HepG2 (cell line): ENCODE measurements around the gene CRY1. TPM values are rescaled to one million over a fixed set of nuclear protein-coding genes. Genes with fewer than 3 reads are reported as not detected.

Experiments used
- ATAC-seq: fragments of 200-7000 bp; cut with Tn5 transposase; 3 replicates; pipeline ENCODE4 v1.9.1; 2020; ENCODE audit warnings: mild to moderate bottlenecking, moderate library complexity
- BruUV-seq: library from RNA; stranded (reverse); fragments of 400-500 nt; replicated peaks from 2 replicates; lab custom pipeline; 2021; lab: Mats Ljungman, UMichigan
- CTCF ChIA-PET: fragments of 300-600 bp; formaldehyde crosslinking; extraction: SDS; loops from one replicate; lab custom pipeline; 2021; ENCODE audit warnings: low total read pairs, inconsistent platforms, low intra/inter-chr PET ratio; lab: Yijun Ruan, JAX
- POLR2A ChIA-PET: fragments of 350-600 bp; sonication (Branson Sonifier 250); formaldehyde crosslinking; loops from one replicate; lab custom pipeline; 2020; ENCODE audit warnings: antibody characterized with exemption, inconsistent platforms; lab: Yijun Ruan, JAX
- DNase-seq: peaks from one replicate; pipeline ENCODE4 v3.0.0-alpha.2; 2015; ENCODE audit warnings: low spot score
- FAIRE-seq: peaks from 3 replicates; lab custom pipeline; 2011; peaks lifted over from hg19 to GRCh38; lab: Jason Lieb, UNC
- H2AFZ ChIP-seq: one replicate; pipeline ENCODE4 v1.6.1; 2011; ENCODE audit warnings: low read length, inconsistent platforms
- H3K27ac ChIP-seq: fragments of 300-600 bp; 3 replicates; pipeline ENCODE4 v1.8.0; 2011; ENCODE audit warnings: mixed run types, mild to moderate bottlenecking, mixed read lengths, low read length, inconsistent platforms; ENCODE audit not compliant: insufficient read depth; ENCODE audit errors: extremely low read length
- H3K27me3 ChIP-seq, 2 experiments: fragments of 200-600 bp in 1 of 2; 2 replicates in 1 of 2; 3 replicates in 1 of 2; pipeline versions ENCODE4 v1.6.0 to v1.8.0; 2011; ENCODE audit warnings: low read length in 2 of 2, mild to moderate bottlenecking in 2 of 2, moderate library complexity in 2 of 2, inconsistent platforms in 1 of 2; ENCODE audit not compliant: insufficient read depth in 2 of 2, control insufficient read depth in 1 of 2
- H3K36me3 ChIP-seq, 2 experiments: fragments of 200-600 bp in 1 of 2; replicated peaks in 1 of 2; 2 replicates in 1 of 2; 3 replicates in 1 of 2; pipeline versions ENCODE4 v1.5.1 to v1.8.0; 2011; ENCODE audit warnings: low read length in 2 of 2, inconsistent platforms in 1 of 2; ENCODE audit not compliant: insufficient read depth in 2 of 2, control insufficient read depth in 1 of 2
- H3K4me1 ChIP-seq: 2 replicates; pipeline ENCODE4 v1.5.1; 2012; ENCODE audit warnings: low read length, inconsistent platforms; ENCODE audit not compliant: insufficient read depth
- H3K4me2 ChIP-seq: 2 replicates; pipeline ENCODE4 v1.6.0; 2011; ENCODE audit warnings: low read depth, low read length, inconsistent platforms
- H3K4me3 ChIP-seq, 3 experiments: fragments of 200-600 bp in 1 of 3; sonication (generic), shearing (Covaris generic) in 1 of 3; replicated peaks in 1 of 3; 2 replicates each; pipeline ENCODE4 v1.5.1; 2011 to 2016; ENCODE audit warnings: low read length in 3 of 3, inconsistent platforms in 2 of 3, low read depth in 2 of 3, mild to moderate bottlenecking in 2 of 3, control low read depth in 1 of 3, mixed read lengths in 1 of 3; ENCODE audit not compliant: insufficient read depth in 1 of 3
- H3K79me2 ChIP-seq: one replicate; pipeline ENCODE4 v1.6.1; 2011; ENCODE audit warnings: low read length, inconsistent platforms; ENCODE audit not compliant: insufficient read depth
- H3K9ac ChIP-seq: 2 replicates; pipeline ENCODE4 v1.6.0; 2011; ENCODE audit warnings: mild to moderate bottlenecking, low read depth, low read length, inconsistent platforms; ENCODE audit not compliant: insufficient read depth
- H3K9me3 ChIP-seq: 2 replicates; pipeline ENCODE4 v1.5.1; 2012; ENCODE audit warnings: mild to moderate bottlenecking, low read length
- H4K20me1 ChIP-seq: 2 replicates; pipeline ENCODE4 v1.6.0; 2011; ENCODE audit warnings: inconsistent platforms, mild to moderate bottlenecking, low read length, moderate library complexity; ENCODE audit not compliant: insufficient read depth
- EP300 ChIP-seq, 3 experiments: sonication (generic) in 1 of 3; formaldehyde crosslinking in 1 of 3; IDR thresholded peaks; 2 replicates each; pipeline versions ENCODE4 v1.5.1 to v1.6.1; 2011 to 2020; ENCODE audit warnings: low read depth in 2 of 3, low read length in 2 of 3, borderline replicate concordance in 1 of 3, improper control_type of control experiment in 1 of 3, mild to moderate bottlenecking in 1 of 3, missing genetic modification reagents in 1 of 3, moderate library complexity in 1 of 3
- ETV6 ChIP-seq: sonication (generic); formaldehyde crosslinking; conservative IDR thresholded peaks from 2 replicates; pipeline ENCODE4 v1.4.0; 2020; ENCODE audit warnings: missing genetic modification reagents
- MAFF ChIP-seq: IDR thresholded peaks from 2 replicates; pipeline ENCODE4 v1.6.1; 2011; ENCODE audit warnings: low read depth, low read length, improper control_type of control experiment
- MAFK ChIP-seq, 2 experiments: IDR thresholded peaks in 1 of 2; conservative IDR thresholded peaks in 1 of 2; 2 replicates each; pipeline ENCODE4 v1.6.1; 2011; ENCODE audit warnings: improper control_type of control experiment in 2 of 2, low read length in 2 of 2
- MXI1 ChIP-seq: IDR thresholded peaks from 3 replicates; pipeline ENCODE4 v1.6.1; 2012; ENCODE audit warnings: low read depth, low read length, inconsistent platforms, borderline replicate concordance
- RAD51 ChIP-seq: fragments of 450-650 bp; IDR thresholded peaks from 2 replicates; pipeline ENCODE4 v1.6.1; 2016; ENCODE audit warnings: borderline replicate concordance
- REXO4 ChIP-seq: sonication (generic); formaldehyde crosslinking; IDR thresholded peaks from 2 replicates; pipeline ENCODE4 v1.8.0; 2022; ENCODE audit warnings: missing genetic modification reagents, mild to moderate bottlenecking, borderline replicate concordance
- RFX3 ChIP-seq: IDR thresholded peaks from 2 replicates; pipeline ENCODE4 v1.6.1; 2016; ENCODE audit warnings: missing biosample characterization, missing genetic modification reagents
- SALL1 ChIP-seq: sonication (generic); formaldehyde crosslinking; IDR thresholded peaks from 2 replicates; pipeline ENCODE4 v1.8.0; 2022; ENCODE audit warnings: mild to moderate bottlenecking, missing genetic modification reagents
- SNAI1 ChIP-seq: sonication (generic); formaldehyde crosslinking; IDR thresholded peaks from 2 replicates; pipeline ENCODE4 v1.5.0; 2020; ENCODE audit warnings: mild to moderate bottlenecking, missing genetic modification reagents, borderline replicate concordance
- SP1 ChIP-seq, 2 experiments: fragments of 450-650 bp in 1 of 2; sonication (generic) in 1 of 2; formaldehyde crosslinking in 1 of 2; IDR thresholded peaks; 2 replicates each; pipeline versions ENCODE4 v1.4.0 to v1.6.1; 2016 to 2020; ENCODE audit warnings: missing genetic modification reagents in 1 of 2
- SRY ChIP-seq: sonication (generic); formaldehyde crosslinking; IDR thresholded peaks from 2 replicates; pipeline ENCODE4 v1.8.0; 2022; ENCODE audit warnings: mild to moderate bottlenecking, missing genetic modification reagents
- TBX2 ChIP-seq: sonication (generic); formaldehyde crosslinking; IDR thresholded peaks from 2 replicates; pipeline ENCODE4 v1.5.0; 2020; ENCODE audit warnings: missing genetic modification reagents, mild to moderate bottlenecking, borderline replicate concordance
- ZNF138 ChIP-seq: sonication (generic); formaldehyde crosslinking; IDR thresholded peaks from 2 replicates; pipeline ENCODE4 v1.5.0; 2020; ENCODE audit warnings: mild to moderate bottlenecking, low read depth, missing genetic modification reagents
- ZNF354B ChIP-seq: sonication (generic); formaldehyde crosslinking; IDR thresholded peaks from 2 replicates; pipeline ENCODE4 v1.8.0; 2022; ENCODE audit warnings: mild to moderate bottlenecking, missing genetic modification reagents
- ZNF432 ChIP-seq: sonication (generic); formaldehyde crosslinking; IDR thresholded peaks from 2 replicates; pipeline ENCODE4 v1.5.0; 2020; ENCODE audit warnings: missing genetic modification reagents, mild to moderate bottlenecking, borderline replicate concordance
- ZNF496 ChIP-seq: sonication (generic); formaldehyde crosslinking; IDR thresholded peaks from 2 replicates; pipeline ENCODE4 v1.8.1; 2023; ENCODE audit warnings: mild to moderate bottlenecking, moderate library complexity, missing genetic modification reagents; ENCODE audit not compliant: insufficient replicate concordance
- ZNF788 ChIP-seq: sonication (generic); formaldehyde crosslinking; IDR thresholded peaks from 2 replicates; pipeline ENCODE4 v1.5.0; 2020; ENCODE audit warnings: mild to moderate bottlenecking, missing genetic modification reagents, borderline replicate concordance
- WGBS: methylation state at CpG from one replicate; pipeline ENCODE4 v1.1.6; 2017; ENCODE audit warnings: low lambda C conversion rate; 5-methylcytosine and 5-hydroxymethylcytosine counted together
- in situ Hi-C: cut with HindIII; loops from 2 replicates; pipeline ENCODE4 v1.10.0; 2017; ENCODE audit warnings: low pct_unique_long_range_greater_than_20kb; ENCODE audit not compliant: extremely low pct_ligation_motif_present
- intact Hi-C: fragments of 100-400 bp; cut with micrococcal nuclease; formaldehyde crosslinking; loops from one replicate; pipeline ENCODE4 v1.10.0; 2022; ENCODE audit not compliant: unreplicated experiment
- polyA plus RNA-seq, 8 experiments: library from polyadenylated mRNA; depleted of rRNA in 3 of 8; stranded (reverse) in 7 of 8; unstranded in 1 of 8; fragments of >200 nt; fragmentation: Illumina TruSeq in 4 of 8; extraction: Trizol in 4 of 8; gene quantifications; 2 replicates each; pipeline versions ENCODE4 v1.2.1 to v1.2.3, GENCODE V29; 2011 to 2016; ENCODE audit warnings: low read depth in 4 of 8, missing spikeins in 1 of 8, mixed read lengths in 1 of 8; ENCODE audit not compliant: insufficient read depth in 1 of 8
- total RNA-seq, 5 experiments: library from RNA; depleted of rRNA; stranded (reverse); fragments of >200 nt; fragmentation: Illumina TruSeq; extraction: Trizol; gene quantifications; 2 replicates each; pipeline ENCODE4 v1.2.3, GENCODE V29; 2016; ENCODE audit warnings: low read depth in 1 of 5
- TF ChIP-seq, protein P1 (sequence below): sonication (generic); formaldehyde crosslinking; IDR thresholded peaks from 2 replicates; pipeline ENCODE4 v1.8.1; 2023; ENCODE audit warnings: missing genetic modification reagents, mild to moderate bottlenecking, borderline replicate concordance
- TF ChIP-seq, protein P2 (sequence below): sonication (generic); formaldehyde crosslinking; IDR thresholded peaks from 2 replicates; pipeline ENCODE4 v1.8.1; 2023; ENCODE audit warnings: mild to moderate bottlenecking, missing genetic modification reagents, borderline replicate concordance
- TF ChIP-seq, protein P3 (sequence below): sonication (generic); formaldehyde crosslinking; IDR thresholded peaks from 2 replicates; pipeline ENCODE4 v1.4.0; 2020; ENCODE audit warnings: missing genetic modification reagents
- TF ChIP-seq, protein P4 (sequence below): IDR thresholded peaks from 2 replicates; pipeline ENCODE4 v1.6.1; 2016; ENCODE audit warnings: low read depth

The CRY1 gene
- total and polyA plus RNA-seq, 2 of the 13 experiments (the other 11 are each of a cell fraction or from before 2014, with no cell fraction given), result 11.4 to 13.9 TPM

DNA sequence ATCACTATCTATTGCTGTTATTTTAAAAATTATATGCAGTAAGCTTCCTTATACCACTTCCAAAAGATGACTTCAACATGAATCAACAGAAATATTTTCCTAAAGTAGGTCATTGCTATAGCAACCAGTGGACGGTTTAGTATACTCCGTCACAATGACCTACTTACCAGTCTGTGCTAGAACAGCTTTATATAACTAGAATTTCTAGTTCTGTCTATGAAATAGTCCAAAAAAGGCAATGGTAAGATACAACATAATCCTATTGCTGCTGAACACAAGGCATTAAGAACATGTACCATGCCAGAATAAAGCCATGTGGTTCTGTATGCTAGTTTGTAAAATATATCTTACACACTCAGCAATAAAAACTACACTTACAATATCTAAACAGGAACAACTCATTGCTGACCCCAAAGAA is 65.7 kb downstream of the CRY1 start:
- BruUV-seq, result no TSS peak
- Histone ChIP-seq H3K9me3 (no peaks in the 10 kb centered on the region), H3K4me3 (no peak overlapping the region), H3K27ac (peak overlapping the region; percentile 42), H4K20me1 (no peaks in the 10 kb centered on the region), H3K4me1 (peaks cover 22% of the 10 kb centered on the region), H3K4me2 (no peak overlapping the region), H3K27me3 (no peaks in the 10 kb centered on the region), H3K9ac (no peak overlapping the region), H3K36me3 (no peaks in the 10 kb centered on the region), H3K79me2 (peaks cover 7% of the 10 kb centered on the region), H2AFZ (no peak overlapping the region)
- in situ Hi-C loops (no loop called here), intact Hi-C loops (no loop called here)
- ATAC-seq (peak; percentile 67), DNase-seq (peak; percentile 66), FAIRE-seq (no peak)
- ChIA-PET POLR2A (no interaction called here), CTCF (no interaction called here)
- WGBS, result 46% methylated on average over 2 of the region's 2 CpGs
- TF ChIP-seq ETV6 (CRISPR knock-in tag) (no peak), RAD51 (no peak), MXI1 (0 out of 3 replicates have a peak, but pooled peaks have one; percentile 29), REXO4 (no peak), ZNF496 (CRISPR knock-in tag) (no peak), SRY (CRISPR knock-in tag) (no peak), ZNF138 (no peak), SP1 (IDR thresholded peaks at IDR 0.05) (no peak), SP1 (CRISPR knock-in tag; IDR thresholded peaks at IDR 0.05) (no peak), SALL1 (CRISPR knock-in tag) (no peak), ZNF354B (no peak), EP300 (IDR thresholded peaks at IDR 0.05; ENCODE audit: low read depth in 2 of 2, low read length in 2 of 2) (peak in 1 of 2 experiments; percentile 35; a peak in 1 of 4 replicates), EP300 (CRISPR knock-in tag; IDR thresholded peaks at IDR 0.05; ENCODE audit: borderline replicate concordance) (no peak), SNAI1 (no peak), ZNF432 (no peak), MAFF (peak; percentile 49), RFX3 (CRISPR knock-in tag) (peak; percentile 87), TBX2 (no peak), ZNF788 (CRISPR knock-in tag) (no peak), MAFK (conservative IDR thresholded peaks at IDR 0.05 in 1 of 2, IDR thresholded peaks at IDR 0.05 in 1 of 2; ENCODE audit: low read length in 2 of 2) (peak; percentile 23 to 66; a peak in 3 of 4 replicates)
- TF ChIP-seq, protein P1, sequence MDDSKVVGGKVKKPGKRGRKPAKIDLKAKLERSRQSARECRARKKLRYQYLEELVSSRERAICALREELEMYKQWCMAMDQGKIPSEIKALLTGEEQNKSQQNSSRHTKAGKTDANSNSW (CRISPR knock-in tag), result no peak
- TF ChIP-seq, protein P2, sequence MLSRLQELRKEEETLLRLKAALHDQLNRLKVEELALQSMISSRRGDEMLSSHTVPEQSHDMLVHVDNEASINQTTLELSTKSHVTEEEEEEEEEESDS, result no peak
- TF ChIP-seq, protein P3, sequence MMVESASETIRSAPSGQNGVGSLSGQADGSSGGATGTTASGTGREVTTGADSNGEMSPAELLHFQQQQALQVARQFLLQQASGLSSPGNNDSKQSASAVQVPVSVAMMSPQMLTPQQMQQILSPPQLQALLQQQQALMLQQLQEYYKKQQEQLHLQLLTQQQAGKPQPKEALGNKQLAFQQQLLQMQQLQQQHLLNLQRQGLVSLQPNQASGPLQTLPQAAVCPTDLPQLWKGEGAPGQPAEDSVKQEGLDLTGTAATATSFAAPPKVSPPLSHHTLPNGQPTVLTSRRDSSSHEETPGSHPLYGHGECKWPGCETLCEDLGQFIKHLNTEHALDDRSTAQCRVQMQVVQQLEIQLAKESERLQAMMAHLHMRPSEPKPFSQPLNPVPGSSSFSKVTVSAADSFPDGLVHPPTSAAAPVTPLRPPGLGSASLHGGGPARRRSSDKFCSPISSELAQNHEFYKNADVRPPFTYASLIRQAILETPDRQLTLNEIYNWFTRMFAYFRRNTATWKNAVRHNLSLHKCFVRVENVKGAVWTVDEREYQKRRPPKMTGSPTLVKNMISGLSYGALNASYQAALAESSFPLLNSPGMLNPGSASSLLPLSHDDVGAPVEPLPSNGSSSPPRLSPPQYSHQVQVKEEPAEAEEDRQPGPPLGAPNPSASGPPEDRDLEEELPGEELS (CRISPR knock-in tag), result no peak
- TF ChIP-seq, protein P4, sequence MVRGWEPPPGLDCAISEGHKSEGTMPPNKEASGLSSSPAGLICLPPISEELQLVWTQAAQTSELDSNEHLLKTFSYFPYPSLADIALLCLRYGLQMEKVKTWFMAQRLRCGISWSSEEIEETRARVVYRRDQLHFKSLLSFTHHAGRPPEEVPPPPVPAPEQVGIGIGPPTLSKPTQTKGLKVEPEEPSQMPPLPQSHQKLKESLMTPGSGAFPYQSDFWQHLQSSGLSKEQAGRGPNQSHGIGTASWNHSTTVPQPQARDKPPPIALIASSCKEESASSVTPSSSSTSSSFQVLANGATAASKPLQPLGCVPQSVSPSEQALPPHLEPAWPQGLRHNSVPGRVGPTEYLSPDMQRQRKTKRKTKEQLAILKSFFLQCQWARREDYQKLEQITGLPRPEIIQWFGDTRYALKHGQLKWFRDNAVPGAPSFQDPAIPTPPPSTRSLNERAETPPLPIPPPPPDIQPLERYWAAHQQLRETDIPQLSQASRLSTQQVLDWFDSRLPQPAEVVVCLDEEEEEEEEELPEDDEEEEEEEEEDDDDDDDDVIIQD (CRISPR knock-in tag), result 0 out of 2 replicates have a peak, but pooled peaks have one; percentile 29
